Activated T-helper 17 cell treated with anti-CD3 and anti-CD28 coated beads, Interleukin-2, amount 50 U/mL, for 72 hours (primary cell): ENCODE data around the gene TRAPPC3. TPM values are rescaled to one million over a fixed set of nuclear protein-coding genes. Genes with fewer than 3 reads are reported as not detected.
A peak's percentile ranks its signal among the peaks of the same experiment; 100 is the strongest.

Experiments
- ATAC-seq: fragments of 150-1000 bp; cut with Tn5 transposase; replicated peaks from 2 replicates; pipeline ENCODE4 v1.10.0; 2021; ENCODE audit warnings: mild to moderate bottlenecking, moderate library complexity
- H3K27ac Mint-ChIP-seq: one replicate; pipeline ENCODE4 v1.8.0; 2022; ENCODE audit warnings: mixed read lengths
- H3K27me3 Mint-ChIP-seq: one replicate; pipeline ENCODE4 v1.8.0; 2022; ENCODE audit warnings: mixed read lengths
- H3K36me3 Mint-ChIP-seq: one replicate; pipeline ENCODE4 v1.8.0; 2022; ENCODE audit warnings: low read depth, mild to moderate bottlenecking, mixed read lengths
- H3K4me1 Mint-ChIP-seq: one replicate; pipeline ENCODE4 v1.8.0; 2022; ENCODE audit warnings: mixed read lengths
- H3K4me3 Mint-ChIP-seq: one replicate; pipeline ENCODE4 v1.8.0; 2022; ENCODE audit warnings: mild to moderate bottlenecking, mixed read lengths
- H3K9me3 Mint-ChIP-seq: one replicate; pipeline ENCODE4 v1.8.0; 2022; ENCODE audit warnings: mixed read lengths
- total RNA-seq, 2 donors: library from RNA; stranded (reverse); gene quantifications; one replicate each; pipeline ENCODE4 v1.2.3, GENCODE V29; 2022

Gene TRAPPC3
- total RNA-seq, 2 donors from 2014 or later = 47.8 to 72.6 TPM

DNA sequence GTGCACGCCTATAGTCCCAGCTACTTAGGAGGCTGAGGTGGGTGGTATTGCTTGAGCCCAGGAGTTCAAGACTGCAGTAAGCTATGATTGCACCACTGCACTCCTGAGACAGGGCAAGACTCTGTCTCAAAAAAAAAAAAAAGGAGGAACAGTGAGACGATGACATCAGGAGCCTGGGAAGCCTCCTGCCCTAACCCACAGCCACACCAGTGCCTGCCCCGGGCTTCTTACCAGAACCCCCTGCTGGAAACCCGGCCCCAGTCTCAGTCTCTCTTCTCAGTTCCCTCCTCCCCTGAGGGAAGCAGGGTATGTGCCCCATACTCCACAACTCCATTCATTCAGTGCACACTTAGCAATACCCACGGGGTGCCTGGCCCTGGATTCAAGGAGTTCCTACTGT, 33.4 kb downstream of the TRAPPC3 start:
- peaks cover 6% of the 10 kb centered on the region for H3K4me1 Mint-ChIP-seq
- peaks cover 3% of the 10 kb centered on the region for H3K27me3 Mint-ChIP-seq
- H3K4me3 Mint-ChIP-seq = no peak overlapping the region
- no peak for ATAC-seq
- no peak overlapping the region for H3K27ac Mint-ChIP-seq
- no peaks in the 10 kb centered on the region for H3K36me3 Mint-ChIP-seq
- no peaks in the 10 kb centered on the region for H3K9me3 Mint-ChIP-seq

DNA sequence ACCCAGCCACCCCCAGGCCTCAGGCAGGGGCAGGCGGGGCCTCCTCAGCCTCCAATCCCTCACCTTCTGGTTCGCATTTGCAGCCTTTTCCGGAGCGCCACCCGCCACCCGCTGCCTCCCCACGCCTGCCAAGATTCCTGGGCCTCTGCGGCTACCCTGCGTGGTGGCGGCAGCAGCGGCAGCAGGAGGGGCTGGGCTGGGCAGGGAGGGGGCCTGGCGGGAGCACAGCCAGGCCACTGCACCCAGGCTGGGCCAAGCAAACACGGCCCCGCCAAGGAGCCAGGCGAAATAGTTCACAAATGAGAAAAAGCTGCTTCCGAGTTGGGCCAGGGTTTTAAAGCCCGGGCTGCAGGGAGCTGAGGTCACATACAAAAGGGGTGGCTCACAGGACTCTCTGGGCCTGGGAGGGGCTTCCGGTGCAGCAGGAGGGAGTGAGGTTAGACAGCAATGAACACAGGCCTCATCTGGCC, 34.1 kb downstream of the TRAPPC3 start:
- ATAC-seq = no peak

DNA sequence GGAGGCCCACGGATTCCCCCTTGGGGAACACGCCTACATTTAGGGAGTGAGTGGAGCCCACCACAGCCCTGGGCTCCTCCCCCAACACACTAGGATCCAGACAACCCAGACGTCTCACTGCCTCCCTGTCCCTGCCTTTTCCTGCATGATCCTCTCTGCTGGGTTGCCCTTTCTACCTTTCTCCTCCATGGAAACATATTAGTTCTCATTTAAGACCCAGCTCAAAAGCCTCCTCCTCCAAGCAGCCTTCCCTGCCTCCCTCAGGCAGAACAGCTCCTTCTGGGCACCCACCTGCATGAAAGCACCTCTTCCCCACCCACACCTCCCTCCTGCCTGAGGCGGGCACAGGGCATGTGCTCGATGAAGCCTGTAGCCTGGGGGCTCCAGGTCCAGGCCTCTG, 34.9 kb downstream of the TRAPPC3 start:
- no peaks in the 10 kb centered on the region for H3K9me3 Mint-ChIP-seq
- ATAC-seq = no peak
- no peak overlapping the region for H3K4me3 Mint-ChIP-seq
- H3K27me3 Mint-ChIP-seq = no peaks in the 10 kb centered on the region
- peaks cover 6% of the 10 kb centered on the region for H3K4me1 Mint-ChIP-seq
- H3K36me3 Mint-ChIP-seq = no peaks in the 10 kb centered on the region
- H3K27ac Mint-ChIP-seq = no peak overlapping the region

More for the DNA sequence above, 34.1 kb downstream of the TRAPPC3 start:
- no peaks in the 10 kb centered on the region for H3K9me3 Mint-ChIP-seq
- peaks cover 3% of the 10 kb centered on the region for H3K27me3 Mint-ChIP-seq
- H3K4me1 Mint-ChIP-seq = peaks cover 6% of the 10 kb centered on the region
- no peaks in the 10 kb centered on the region for H3K36me3 Mint-ChIP-seq
- H3K4me3 Mint-ChIP-seq = no peak overlapping the region
- no peak overlapping the region for H3K27ac Mint-ChIP-seq

DNA sequence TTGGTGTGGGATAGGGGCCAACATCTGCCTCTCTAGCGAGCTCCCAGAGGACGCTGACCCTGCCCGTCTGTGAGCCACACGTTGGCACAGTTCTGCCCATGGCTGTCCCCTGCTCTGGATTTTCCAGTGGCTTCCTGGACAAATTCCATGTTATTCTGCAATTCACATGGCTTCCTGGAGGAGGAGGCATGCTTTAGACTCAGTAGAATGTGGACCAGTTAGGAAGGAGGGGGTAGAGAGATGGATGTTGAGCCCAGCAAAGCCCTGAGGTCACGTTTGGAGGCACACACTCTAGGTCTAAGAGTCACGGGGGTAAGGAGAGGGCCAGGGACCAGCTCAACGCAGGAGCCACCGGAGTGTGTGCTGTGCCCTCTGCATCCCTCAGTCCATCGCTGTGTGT, 36.5 kb downstream of the TRAPPC3 start:
- H3K27me3 Mint-ChIP-seq = no peaks in the 10 kb centered on the region
- H3K9me3 Mint-ChIP-seq = no peaks in the 10 kb centered on the region
- ATAC-seq = no peak
- H3K36me3 Mint-ChIP-seq = no peaks in the 10 kb centered on the region
- no peak overlapping the region for H3K4me3 Mint-ChIP-seq
- peak overlapping the region; percentile 4 for H3K27ac Mint-ChIP-seq
- peaks cover 11% of the 10 kb centered on the region for H3K4me1 Mint-ChIP-seq

DNA sequence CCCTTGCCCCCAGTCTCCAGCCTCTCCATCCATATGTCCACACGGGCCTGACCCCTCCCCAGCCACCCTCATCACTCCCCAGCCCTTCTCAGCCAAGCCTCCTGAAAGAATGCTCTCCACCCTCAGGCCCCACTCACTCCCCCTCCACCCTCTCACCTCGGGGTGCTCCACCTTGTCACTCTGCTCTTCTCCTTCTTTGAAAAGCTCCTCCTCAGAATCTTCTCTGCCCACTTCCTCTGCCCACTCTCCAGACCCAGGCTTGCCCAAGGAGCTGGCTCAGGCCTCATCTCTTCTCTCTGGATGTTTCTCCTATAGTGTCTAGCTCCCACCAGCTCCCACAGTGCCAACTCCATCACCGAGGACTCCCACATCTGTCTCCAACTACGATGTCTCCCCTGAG, 38.1 kb downstream of the TRAPPC3 start:
- H3K36me3 Mint-ChIP-seq = no peaks in the 10 kb centered on the region
- H3K4me1 Mint-ChIP-seq = peaks cover 11% of the 10 kb centered on the region
- peak overlapping the region; percentile 85 for H3K27ac Mint-ChIP-seq
- no peak overlapping the region for H3K4me3 Mint-ChIP-seq
- ATAC-seq = no peak
- no peaks in the 10 kb centered on the region for H3K9me3 Mint-ChIP-seq
- H3K27me3 Mint-ChIP-seq = no peaks in the 10 kb centered on the region

DNA sequence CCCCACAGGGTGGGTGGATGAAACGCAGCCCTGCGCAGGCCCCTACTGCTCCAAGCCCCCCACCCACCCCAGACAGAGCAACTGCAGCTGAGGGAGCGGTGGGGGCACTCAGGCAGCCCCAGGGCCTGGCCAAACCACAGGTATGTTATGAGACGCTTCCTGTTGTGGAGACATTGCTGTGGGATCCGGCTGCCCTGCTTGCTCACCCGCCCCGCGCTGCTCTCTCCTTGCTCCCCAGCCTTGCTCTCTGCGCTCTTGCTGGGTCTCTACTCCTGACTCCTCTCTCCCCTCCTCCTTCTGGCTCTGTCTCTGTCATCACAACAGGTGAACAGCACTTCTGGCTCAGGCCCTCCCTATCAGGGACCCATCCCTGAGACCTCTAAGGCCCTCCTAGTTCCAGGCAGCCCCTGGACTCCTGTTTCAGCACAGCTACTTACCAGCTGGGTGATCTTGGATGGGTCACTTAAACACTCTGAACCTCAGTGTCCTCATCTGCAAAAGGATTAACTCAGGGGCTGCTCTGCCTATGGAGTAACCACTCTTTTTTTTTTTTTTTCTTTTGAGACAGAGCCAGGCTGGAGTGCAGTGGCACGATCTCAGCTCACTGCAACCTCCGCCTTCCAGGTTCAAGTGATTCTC, 40.1 kb downstream of the TRAPPC3 start:
- Mint-ChIP-seq H3K4me1 (peaks cover 11% of the 10 kb centered on the region), H3K9me3 (no peaks in the 10 kb centered on the region), H3K27me3 (no peaks in the 10 kb centered on the region), H3K36me3 (no peaks in the 10 kb centered on the region), H3K4me3 (peak overlapping the region; percentile 12), H3K27ac (peak overlapping the region; percentile 71)
- ATAC-seq = peak; percentile 96

DNA sequence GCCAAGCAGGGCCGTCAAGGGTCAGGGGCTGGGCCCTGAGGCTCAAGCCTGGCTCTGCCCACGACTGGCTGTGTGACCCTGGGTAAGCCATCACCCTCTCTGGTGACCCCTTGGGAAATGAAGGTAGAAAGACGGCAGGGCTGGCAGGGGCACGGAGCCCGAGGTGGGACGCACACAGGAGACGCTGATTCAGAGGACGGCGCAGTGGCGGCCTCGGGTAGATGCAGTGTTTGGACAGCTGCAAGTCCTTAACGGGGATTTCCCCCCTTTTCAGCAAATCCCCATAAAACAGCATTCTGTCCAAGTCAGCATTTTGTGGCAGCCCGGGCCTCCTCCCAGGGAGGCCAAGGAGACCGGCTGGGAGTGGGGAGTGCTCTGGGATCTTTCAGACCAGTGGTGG, 41.0 kb downstream of the TRAPPC3 start:
- Mint-ChIP-seq H3K27me3 (no peaks in the 10 kb centered on the region), H3K27ac (peak overlapping the region; percentile 48), H3K4me3 (no peak overlapping the region), H3K4me1 (peaks cover 11% of the 10 kb centered on the region), H3K9me3 (no peaks in the 10 kb centered on the region), H3K36me3 (no peaks in the 10 kb centered on the region)
- ATAC-seq = no peak

DNA sequence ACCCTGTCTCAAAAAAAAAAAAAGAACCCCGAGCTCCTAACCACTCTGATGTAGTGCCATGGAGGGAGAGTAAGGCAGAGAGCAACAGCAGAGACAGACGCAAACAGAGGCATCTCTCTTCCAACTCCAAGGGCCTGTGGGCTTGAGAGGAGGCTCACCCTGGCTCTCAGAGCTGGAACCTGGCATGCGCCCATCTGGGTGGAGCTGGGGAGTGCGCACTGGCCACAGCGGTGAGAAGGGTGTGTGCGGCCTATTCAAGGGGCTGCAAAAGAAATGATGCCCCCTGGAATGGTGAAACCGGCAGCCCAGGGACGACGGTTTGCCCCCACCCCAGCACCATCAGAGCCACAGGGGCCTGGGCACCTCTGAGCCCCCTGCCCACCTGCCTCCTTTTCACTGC, 41.9 kb downstream of the TRAPPC3 start:
- Mint-ChIP-seq H3K9me3 (no peaks in the 10 kb centered on the region), H3K36me3 (no peaks in the 10 kb centered on the region), H3K4me1 (peaks cover 11% of the 10 kb centered on the region), H3K27ac (no peak overlapping the region), H3K4me3 (no peak overlapping the region), H3K27me3 (no peaks in the 10 kb centered on the region)
- no peak for ATAC-seq

DNA sequence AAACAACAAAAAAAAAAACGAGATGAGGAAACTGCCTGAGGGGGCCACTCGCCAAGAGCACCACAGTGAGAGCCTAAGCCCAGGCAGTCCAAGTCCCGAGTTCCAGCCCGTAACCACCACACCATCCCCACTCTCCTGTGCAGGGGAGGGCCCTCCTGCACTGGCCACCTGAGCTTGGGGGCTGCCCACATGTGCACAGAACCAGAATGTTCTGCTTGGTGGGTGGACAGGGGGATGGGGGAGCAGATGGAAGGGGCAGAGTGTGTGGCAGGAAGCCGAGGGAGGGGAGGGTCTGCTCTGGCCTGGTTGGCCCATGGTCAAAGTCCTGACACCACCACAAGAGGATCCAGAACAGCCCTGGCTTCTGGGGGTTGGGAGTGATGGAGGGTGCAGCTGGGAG, 43.0 kb downstream of the TRAPPC3 start:
- no peak for ATAC-seq
- no peaks in the 10 kb centered on the region for H3K9me3 Mint-ChIP-seq
- peaks cover 8% of the 10 kb centered on the region for H3K4me1 Mint-ChIP-seq
- H3K27me3 Mint-ChIP-seq = no peaks in the 10 kb centered on the region
- H3K27ac Mint-ChIP-seq = no peak overlapping the region
- H3K4me3 Mint-ChIP-seq = no peak overlapping the region
- no peaks in the 10 kb centered on the region for H3K36me3 Mint-ChIP-seq

DNA sequence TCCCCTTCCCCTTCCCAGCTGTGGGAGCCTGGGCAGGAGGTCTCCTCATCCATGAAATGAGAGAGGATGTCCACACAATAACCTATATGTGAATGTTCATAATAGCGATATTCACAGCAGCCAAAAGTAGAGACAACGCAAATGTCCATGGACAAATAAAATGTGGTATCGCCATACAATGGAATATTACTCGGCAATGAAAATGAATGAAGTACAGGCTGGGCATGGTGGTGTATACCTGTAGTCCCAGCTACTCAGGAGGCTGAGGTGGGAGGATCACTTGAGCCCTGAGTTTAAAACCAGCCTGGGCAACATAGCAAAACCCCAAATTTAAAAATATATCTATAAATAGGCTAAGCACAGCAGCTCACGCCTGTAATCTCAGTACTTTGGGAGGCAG, 47.7 kb downstream of the TRAPPC3 start:
- Mint-ChIP-seq H3K27ac (no peak overlapping the region), H3K36me3 (peaks cover 2% of the 10 kb centered on the region), H3K27me3 (no peaks in the 10 kb centered on the region), H3K9me3 (no peaks in the 10 kb centered on the region), H3K4me1 (no peaks in the 10 kb centered on the region), H3K4me3 (no peak overlapping the region)
- ATAC-seq = no peak

DNA sequence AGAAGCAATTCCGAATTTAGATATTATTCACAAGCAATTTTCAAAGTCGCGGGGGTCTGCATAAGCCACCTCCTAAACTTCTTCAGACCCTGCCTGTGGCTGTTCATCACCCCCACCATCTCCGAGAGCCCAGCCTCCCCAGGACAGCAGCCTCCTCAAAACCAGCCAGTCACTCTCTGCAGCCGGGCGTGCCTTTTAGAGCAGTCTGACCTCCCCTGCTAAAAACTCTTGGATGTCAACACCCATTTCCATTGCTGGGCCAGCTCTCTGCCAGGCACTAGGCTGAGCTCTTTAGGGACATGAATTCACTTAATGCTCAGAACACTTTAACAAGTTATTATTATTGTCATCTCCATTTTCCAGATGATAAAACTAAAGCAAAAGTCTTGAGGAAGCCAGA, 48.9 kb downstream of the TRAPPC3 start:
- Mint-ChIP-seq H3K27me3 (no peaks in the 10 kb centered on the region), H3K4me3 (no peak overlapping the region), H3K9me3 (no peaks in the 10 kb centered on the region), H3K36me3 (peaks cover 5% of the 10 kb centered on the region), H3K4me1 (no peaks in the 10 kb centered on the region), H3K27ac (no peak overlapping the region)
- ATAC-seq = no peak

DNA sequence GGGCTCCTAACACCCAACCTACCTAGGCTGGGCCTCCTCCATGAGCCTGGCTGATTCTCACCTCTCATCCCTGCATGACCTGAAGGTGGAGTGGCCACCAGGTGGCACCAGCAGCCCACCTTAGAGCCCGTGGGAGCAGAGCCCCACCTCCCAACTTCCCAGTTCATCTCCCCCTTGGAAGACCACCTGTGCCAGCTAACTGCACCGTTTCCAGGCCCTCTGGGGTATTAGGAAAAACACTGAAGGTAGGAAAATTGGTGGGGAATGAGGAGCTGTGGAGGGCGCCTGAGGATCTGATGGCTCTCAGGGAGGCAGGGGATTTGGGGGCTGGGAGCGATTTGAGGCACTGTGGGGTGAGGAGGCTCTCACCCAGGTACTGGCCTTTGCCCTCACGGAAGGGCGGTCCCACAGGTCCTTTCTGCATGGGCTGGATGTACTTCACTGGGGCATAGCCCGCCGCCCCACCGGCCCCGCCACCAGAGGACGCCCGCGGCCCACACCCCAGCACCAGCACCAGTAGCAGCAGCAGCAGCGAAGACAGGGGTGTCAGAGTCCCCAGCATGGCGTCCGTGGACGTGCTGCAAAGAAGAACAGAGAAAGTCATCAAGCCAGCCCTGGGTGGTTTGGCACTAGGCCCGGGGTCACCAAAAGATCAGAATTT, 49.5 kb downstream of the TRAPPC3 start:
- Mint-ChIP-seq H3K27me3 (no peaks in the 10 kb centered on the region), H3K4me3 (peak overlapping the region; percentile 20), H3K27ac (no peak overlapping the region), H3K9me3 (no peaks in the 10 kb centered on the region), H3K36me3 (peaks cover 8% of the 10 kb centered on the region), H3K4me1 (no peaks in the 10 kb centered on the region)
- peak; percentile 95 for ATAC-seq

DNA sequence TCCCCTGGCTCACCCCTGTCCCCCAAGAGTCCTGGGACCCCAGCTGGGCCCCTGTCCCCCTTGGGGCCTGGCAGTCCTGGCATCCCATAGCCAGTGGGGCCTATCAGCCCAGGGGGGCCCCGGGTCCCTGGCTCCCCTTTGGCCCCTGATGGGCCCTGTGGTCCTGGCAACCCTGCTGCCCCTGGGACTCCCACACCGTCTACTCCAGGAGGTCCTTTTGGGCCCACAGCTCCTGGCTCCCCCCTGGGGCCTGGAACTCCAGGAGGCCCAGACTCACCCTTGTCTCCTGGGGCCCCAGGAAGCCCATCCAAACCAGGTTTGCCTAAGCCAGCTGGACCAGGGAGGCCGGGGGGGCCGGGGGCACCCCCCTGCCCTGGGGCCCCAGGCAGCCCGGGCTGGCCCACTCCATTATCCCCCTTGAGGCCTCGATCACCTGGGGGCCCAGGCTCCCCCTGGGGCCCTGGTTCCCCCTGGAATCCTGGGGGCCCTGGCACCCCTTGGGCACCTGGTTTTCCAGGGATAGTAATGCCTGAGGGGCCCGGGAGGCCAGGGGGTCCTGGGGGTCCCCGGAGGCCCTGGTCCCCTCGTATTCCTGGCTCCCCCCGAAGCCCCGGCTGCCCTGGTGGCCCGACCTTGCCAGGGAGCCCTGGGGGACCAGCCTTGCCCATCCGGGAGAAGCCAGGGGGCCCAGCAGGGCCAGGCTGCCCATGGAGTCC, 50.5 kb downstream of the TRAPPC3 start:
- Mint-ChIP-seq H3K36me3 (peaks cover 18% of the 10 kb centered on the region), H3K4me1 (no peaks in the 10 kb centered on the region), H3K27me3 (no peaks in the 10 kb centered on the region), H3K27ac (no peak overlapping the region), H3K9me3 (no peaks in the 10 kb centered on the region), H3K4me3 (no peak overlapping the region)
- no peak for ATAC-seq

DNA sequence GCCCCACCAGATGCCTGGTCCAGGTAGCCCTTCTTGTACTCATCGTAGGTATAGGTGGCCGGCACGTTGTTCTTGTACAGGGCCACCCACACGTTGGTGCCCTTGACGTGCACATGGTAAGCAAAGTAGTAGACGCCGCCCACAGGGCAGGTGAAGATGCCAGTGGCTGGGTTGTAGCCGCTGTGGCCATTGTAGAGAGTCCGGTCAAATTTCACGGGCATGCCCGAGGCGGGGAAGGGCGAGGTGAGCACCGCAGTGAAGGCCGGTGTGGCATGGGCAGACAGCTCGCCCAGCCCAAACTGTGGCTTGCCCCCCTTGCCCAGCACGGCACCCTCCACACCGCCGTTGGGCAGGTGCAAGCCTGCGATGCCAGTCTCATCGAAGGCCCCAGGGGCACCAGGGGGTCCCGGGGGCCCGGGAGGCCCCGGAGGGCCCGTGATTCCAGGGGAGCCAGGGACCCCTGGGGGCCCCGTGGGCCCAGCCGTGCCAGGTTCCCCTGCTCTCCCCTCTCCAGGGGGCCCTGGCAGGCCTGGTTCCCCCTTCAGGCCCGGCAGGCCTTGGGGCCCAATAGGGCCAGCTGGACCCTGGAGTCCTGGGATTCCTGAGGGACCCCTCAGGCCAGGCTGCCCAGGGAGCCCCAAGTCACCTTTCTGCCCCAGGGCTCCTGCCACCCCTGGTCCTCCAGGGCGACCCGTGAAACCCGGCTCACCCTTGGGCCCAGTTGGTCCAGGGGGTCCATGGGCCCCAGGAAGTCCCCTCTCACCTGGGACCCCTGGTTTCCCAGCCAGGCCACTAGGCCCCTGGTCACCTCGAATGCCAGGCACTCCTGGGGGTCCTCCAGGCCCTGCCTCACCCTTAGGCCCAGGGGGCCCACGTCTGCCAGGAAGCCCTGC, 51.3 kb downstream of the TRAPPC3 start:
- no peaks in the 10 kb centered on the region for H3K9me3 Mint-ChIP-seq
- no peak for ATAC-seq
- H3K36me3 Mint-ChIP-seq = peaks cover 27% of the 10 kb centered on the region
- H3K4me3 Mint-ChIP-seq = no peak overlapping the region
- no peaks in the 10 kb centered on the region for H3K4me1 Mint-ChIP-seq
- no peak overlapping the region for H3K27ac Mint-ChIP-seq
- no peaks in the 10 kb centered on the region for H3K27me3 Mint-ChIP-seq
